HG03521 (cell line): ENCODE results near the gene CHMP4A.
A peak's percentile ranks its signal among the peaks of the same experiment; 100 is the strongest.

Source experiments
- ATAC-seq: cut with Tn5 transposase; IDR thresholded peaks from one replicate; pipeline ENCODE4 v1.9.1; 2021; ENCODE audit warnings: mild to moderate bottlenecking, moderate library complexity; ENCODE audit not compliant: unreplicated experiment

Gene CHMP4A

DNA sequence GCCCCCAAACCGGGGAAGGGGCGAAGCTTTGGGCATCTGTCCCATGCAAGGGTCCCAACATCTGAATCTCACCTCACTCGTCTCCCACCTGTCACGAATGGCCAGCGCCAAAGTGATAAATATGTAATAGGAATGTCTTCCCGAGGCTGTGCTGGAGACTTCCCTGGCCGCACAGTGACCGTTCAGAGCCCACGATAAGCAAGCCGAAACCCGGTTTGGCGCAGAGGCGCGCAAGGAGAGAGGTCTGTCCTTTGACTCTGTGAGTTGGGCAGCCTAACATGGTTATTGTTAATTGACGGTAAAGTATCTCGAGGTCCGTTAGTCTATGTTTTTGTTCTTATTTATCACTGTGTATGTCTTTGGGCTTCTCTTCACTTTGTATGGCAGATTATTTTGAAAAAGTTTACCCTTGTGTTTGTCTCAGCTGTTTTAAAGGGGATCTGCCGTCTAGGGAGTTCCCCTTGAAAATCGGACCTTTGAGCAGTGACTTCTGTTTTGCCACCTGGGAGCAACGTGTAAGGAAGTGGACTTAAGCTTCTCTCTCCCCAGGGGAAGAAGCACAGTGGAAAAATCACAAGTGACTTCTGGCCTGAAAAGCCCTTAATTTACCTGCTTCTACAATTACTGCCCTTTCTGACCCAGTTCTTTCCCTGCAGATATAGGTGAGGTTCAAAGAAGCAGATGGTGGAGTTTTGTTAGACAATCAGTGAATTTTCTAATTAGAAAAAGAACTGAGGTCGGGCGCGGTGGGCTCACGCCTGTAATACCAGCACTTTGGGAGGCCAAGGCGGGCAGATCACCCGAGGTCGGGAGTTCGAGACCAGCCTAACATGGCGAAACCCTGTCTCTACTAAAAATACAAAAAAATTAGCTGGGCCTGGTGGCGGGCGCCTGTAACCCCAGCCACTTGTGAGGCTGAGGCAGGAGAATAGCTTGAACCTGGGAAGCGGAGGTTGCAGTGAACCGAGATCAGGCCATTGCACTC is 16.9 kb downstream of the CHMP4A start:
- ATAC-seq: peak; percentile 14

DNA sequence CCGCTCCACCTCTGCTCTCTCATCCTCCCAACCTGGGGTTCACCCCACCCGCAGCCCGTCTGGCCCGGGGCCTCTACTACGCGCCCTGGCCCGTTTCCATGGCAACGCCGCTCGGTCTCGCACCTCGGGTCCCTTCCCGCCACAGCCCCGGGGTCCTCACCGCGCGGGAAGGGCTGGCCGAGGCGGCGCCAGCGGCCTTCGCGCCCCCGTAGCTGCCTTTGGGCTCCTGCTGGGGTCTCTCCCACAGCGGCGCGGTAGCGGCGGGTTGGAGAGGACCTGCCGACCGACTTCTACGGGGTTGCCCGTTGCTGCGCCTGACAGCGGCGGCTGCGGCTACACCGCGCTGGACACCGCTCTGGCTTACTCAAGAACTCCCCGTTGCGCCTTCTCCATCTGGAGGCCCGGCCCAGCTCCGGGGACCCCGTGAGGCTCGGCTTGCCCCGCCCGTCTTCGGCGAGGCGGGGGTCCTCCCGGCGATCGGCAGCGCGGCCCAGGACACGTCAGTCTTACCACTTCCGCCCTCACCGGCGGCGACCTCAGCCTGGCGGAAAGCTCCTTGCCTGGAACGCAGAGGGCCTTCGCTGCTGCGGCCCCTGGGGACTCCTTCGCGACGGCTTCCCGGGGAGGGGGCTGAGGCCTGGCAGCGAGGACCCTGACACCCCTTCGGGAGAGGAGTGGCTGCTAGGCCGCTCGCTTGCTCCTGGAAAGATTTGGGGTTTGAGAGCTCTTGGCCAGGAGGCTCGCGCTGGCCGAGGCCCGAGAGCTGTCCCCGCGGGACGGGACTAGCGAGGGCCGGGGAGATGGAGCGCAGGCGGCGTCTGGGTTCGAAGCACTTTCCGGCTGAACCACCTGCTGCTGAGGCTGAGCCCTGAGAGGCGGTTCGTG is 17.9 kb downstream of the CHMP4A start, which contains the start of gene TM9SF1:
TM9SF1 (minus strand) TSS at position 256 of the 885 bp plus-strand sequence. CDS start 422 bp downstream, outside the sequence.
- peak; percentile 76 for ATAC-seq

DNA sequence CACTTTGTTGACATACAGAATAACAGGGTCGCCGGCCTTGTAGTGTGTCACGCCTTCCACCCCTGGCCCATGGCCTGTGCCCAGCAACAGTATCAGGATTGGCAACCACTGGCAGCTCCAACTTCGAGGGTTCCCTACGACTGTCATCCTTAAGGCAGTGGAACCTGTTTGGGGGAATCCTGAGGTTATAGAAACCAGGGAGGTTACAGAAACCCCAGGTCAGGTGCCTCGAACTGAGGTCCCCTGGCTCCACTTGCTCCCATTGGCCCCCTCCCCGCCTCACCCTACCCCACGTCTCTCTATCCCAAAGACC is 18.5 kb downstream of the CHMP4A start:
- ATAC-seq: no peak

DNA sequence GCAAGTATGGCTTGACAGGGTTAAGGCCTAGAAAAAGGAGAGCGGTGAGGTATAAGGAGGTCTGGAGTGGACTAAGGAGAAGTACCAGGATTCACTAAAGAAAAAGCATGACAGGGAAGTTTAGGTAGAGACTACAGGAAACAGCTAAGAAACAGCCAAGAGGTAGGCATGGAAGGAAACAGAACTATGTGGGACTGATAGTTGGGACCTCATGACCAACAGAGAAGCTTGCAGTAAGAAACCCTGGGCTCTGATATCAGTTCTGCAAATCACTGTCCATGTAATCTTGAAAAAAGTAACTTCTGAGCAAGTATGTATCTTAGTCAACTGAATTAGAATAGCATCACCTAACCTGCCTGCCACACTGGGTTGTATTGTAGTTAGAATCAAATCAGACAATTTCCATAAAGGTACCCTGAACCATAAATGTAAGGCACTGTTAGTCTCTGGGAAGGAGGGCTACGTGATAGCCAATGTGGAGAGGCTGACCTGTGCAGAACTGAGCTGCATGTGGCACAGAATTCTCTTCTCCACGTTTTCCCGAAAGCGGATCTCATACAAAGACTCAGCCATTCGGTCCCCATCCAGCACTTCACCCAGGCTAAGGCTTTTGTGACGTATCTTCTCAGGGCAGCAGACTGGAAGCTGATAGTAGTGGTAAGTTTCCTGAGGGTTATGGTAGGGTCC is 19.0 kb downstream of the CHMP4A start:
- no peak for ATAC-seq

DNA sequence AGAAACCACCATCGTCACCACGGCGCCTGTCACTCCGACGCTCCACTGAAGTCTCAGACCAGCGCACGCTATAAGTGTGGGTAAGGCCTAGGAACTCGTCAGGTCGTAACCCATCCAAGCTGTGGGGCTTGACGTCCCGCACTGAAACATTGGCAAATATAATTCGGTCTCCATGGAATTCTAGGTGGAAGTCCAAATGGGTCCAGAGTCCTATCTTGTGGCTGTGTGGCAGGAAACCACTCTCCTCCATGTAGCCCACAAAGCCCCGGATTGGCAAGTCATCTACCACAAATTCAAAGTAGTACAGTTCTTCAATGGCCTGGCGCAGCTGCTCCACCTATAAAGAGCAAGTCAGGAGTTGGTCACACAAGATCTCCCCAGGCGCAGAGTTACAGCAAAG is 20.4 kb downstream of the CHMP4A start:
- no peak for ATAC-seq

DNA sequence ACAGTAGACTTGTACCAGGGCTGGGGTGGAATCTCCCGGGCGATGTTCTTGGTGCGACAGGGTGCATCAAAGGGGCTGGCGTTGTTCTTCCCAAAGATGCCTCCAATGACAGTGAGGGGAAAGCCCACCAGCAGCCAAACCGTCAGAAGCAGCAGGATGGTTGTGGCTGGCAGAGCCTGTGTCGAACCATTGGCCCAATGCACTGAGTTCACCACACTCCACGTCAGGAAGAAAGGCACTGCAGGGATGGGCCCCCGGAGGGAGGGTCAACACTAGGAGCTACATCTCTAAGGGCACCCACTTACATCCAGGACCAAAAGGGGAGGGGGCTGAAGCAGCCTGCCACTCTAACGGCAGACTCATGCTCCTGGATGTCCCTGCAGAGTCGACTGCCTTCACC is 22.9 kb downstream of the CHMP4A start:
- ATAC-seq: no peak

DNA sequence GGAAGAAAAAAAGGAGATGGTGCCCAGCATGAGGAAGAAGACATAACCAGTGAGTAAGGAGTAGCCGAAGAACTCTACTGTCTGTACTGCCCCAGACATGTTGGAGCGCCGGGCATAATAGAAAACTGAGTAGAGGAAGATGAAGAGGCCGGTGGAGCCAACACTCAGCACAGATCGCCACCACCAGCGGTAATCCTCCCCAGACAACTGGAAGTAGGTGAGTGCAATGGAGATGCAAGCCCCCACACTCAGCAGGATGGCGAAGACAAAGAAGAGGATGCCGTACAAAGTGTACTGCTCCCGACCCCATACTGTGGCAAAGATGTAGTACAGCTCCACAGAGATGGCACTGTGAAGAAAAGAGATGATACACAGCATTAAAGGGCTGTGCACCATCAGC is 23.8 kb downstream of the CHMP4A start:
- no peak for ATAC-seq

DNA sequence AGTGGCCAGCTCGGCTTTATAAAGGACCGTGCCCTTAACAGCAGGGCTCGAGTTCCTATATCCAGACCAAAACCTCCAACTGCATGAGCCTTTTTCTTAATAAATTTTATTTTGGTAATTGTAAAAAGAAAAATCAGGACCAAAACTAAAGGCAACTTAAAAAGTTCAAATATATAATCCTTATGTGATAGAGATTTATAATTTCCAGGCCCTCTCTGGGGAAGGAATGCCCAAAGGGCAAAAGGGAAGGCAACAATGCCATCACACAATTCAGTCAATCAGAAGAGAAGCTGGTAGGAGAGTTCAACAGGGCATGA is 24.3 kb downstream of the CHMP4A start:
- no peak for ATAC-seq

DNA sequence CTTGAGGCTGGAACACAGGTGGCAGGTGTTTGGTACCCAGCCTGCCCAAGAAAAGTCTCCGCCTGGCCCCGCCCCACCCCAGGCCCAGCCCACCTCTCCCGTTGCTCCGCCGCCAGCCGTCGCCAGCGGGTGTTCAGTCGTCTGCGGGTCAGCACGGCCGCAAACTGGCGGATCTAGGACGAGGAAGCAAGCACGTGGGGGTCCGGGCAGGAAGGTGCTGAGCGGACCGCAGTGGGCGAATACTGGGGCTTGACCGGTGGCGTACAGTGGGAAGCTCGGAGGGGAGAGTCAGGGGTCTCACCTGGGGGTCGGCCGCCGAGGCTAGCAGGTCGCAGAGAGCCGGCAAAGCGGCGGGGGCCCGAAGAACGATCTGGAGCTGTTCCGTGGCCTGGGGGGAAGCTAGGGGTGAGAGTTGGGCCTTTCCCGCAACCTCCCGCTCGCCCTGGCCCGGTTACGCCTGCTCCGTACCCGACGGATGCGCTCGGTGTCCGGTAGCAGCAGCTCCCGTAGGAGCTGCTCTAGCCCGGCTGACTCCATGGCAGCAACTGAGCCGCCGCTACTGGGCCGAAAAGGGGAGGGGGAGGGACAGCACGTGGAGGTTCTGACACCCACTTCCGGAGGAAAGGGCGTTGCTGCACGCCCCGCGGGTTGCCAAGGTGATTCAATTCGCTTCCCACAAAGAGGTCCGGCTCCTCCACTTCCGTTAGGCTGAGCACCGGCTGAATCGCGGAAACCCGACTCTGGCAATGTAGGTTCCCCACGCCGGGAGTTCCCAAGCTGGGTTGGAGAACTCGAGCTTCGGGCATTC is 24.8 kb downstream of the CHMP4A start, which contains the start of gene IPO4:
IPO4 (minus strand) TSS at position 566 of the 808 bp plus-strand sequence; CDS start at position 537, 29 bp downstream.
- ATAC-seq: peak; percentile 87

DNA sequence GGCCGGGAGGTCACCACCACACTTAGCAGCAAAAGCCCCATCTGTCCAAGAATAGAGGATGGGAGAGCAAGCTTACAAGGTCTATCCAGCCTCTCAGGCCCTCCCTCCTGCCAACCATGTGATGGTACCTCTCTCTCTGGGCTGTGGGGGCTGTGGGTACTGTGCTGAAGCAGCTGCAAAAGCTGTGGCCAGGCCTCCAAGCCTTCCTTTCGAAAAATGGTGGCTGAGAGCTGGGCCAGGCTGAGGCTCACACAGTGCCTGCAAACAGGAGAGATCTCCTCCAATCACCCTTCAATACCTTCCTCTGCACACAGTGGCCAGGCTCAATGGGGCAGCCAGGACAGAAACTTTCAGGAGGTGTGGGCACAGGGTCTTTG is 25.8 kb downstream of the CHMP4A start:
- no peak for ATAC-seq

DNA sequence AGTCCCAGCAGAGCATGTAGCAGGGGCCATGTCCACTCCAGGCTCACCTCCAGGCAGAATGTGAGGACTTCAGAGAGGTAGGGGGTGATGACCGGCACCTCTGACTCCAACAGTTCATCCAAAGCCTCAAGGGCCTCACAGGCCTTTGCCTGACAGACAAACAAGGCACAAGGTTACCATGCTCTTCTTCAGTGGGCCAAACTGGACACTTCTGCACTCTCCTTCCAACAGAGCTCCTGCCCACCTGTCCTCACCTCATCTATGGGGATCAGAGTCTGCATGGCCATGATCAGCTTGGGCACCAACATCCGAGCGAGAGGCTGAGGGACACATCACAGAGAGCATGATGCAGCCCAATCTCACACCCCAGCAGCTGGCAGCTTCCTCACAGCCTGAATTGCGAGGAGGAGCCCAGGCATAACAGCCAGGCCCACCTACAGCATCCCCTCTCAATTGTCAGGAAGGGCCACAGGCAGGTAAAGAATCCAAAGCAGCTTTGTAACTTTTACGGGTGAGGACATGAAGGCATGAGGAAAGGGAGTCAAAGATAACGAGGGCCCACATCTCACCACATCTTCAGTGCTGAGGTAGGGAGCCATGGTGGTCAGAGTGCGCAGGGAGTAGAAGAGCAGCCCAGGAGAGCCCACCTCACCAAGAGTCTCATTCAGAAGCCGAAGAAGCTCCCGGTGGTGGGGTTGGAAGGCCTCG is 26.3 kb downstream of the CHMP4A start:
- ATAC-seq: no peak

DNA sequence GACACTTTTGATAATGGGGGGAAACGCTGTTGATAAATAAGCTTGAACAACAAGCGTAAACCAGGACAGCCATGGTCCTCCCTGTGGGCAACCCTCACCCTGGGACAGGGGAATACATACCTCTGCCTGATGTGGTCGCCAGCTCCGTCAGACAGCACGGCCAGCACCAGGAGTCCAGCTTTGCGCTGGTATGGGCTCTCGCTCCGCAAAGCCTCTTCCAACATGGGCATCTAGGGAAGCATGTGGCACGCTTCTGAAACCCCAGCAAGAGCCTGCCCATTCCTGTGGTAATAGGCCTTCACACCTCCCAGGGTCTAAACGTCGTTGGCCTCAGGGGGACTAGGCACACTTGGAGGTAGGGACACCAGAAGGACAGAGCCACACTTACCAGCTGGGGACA is 27.5 kb downstream of the CHMP4A start:
- ATAC-seq: no peak

DNA sequence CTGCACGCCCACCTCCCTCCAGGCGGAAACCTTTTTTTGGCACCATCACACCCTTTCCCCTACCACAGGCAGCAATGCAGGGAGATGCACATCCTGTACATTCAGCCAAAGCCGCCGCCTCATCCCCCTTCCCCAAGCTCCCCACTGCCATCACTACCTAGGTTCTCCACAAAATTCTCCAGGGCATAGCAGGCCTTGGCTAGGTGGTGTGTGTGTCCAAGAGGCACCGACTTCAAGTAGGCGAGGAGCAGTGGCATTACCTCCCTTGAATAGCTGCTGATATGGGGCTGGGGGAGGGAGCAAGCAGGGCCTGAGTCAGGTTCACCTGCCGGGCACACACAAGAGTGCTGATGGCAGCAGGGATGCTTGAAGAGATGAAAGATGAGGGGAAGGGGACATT is 28.3 kb downstream of the CHMP4A start:
- ATAC-seq: no peak

DNA sequence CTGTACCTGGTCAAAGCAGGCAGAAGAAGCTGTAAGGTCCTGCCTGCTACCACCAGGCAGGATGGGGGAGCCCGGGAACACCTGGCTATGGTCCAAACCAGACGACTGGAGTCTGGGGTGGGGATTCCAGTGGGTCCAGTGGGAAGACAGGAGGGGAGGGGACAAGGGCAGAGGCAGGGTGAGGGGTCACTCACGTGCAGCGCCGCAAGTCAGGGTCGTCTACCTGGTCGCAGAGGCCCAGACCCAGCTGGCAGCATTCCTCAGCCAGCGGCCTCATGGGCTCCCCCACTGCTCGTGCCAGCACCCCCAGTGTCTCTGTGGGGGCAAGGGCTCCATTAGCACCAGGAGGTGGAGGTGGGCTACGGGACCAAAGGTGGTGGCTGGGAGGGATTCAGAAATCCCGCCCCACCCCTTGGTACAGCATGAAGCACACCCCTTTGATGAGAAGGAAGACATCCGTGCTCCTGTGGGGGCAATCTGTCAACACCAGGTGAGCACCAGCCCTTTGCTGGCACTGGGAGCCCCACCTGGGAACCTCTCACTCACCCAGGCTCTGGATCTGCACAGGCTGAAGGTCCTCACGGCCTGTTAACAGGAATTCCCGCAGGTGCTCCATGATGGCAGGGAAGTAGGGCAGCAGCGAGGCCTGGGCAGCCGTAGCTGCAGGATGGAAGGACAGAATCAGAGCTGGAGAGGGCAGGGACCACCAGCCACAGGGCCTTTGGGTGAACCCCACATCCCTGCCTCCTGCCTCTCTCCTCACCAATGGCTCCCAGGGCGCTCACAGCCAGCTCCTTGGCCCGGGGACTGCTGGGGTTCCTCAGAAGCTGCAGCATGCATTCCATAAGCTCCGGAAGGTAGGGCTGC is 29.0 kb downstream of the CHMP4A start:
- ATAC-seq: no peak

DNA sequence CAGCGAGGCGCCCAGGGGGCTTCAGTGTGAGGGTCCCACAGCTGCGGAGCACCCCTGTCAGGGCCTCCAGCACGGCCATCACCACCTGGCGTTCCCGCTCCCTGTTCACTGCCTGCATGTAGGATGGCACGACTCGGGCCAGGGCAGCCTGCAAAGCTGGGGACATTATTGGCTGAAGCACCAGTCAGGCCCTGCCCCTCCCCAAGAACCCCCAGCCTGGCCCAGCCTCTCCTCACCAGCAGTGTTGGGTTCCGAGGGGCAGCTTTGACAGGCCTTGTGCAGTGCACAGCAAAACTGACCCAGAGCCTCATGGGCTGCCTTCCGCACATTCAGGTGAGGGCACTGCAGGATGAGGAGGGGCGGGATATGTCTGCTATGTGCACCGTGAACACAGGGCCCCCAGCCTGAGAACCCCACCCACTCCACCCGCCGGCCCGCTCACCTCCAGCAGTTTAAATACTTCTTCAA is 30.2 kb downstream of the CHMP4A start:
- no peak for ATAC-seq

DNA sequence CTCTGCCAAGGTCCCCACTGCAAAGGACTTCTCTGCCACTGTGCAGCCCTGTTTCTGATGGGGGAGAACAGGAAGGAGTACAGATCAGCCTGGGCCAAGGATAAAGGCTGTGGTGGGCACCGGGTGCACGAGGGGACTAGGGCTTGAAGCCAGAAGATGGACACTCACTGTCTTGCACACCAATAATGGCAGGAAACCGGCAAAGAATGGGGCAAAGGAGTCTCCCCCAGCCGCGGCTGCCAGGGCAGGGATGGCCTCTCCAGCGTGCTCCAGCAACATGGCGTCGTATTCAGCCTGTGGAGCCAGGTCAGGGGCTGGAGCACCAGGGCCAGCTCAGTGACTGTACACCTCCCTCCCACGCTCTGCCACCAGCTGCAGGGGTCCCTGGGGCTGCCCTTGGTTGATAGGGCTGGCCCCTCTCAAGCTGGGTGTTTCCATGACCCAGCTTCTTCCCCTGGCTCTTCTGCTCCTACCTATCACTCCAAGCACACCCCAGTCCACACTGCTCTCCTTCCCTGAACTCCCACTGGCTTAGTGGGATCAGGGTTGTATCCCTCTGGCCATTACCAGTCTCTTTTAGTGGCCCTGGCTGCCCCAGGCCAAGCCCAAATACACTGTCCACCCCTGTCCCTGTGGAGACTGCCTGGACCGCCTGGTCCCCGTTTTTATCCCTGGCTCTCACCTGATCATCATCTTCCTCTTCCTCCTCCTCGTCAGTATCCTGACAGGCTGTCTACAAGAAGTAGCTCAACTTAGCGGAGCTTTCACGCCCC is 31.0 kb downstream of the CHMP4A start:
- ATAC-seq: no peak

DNA sequence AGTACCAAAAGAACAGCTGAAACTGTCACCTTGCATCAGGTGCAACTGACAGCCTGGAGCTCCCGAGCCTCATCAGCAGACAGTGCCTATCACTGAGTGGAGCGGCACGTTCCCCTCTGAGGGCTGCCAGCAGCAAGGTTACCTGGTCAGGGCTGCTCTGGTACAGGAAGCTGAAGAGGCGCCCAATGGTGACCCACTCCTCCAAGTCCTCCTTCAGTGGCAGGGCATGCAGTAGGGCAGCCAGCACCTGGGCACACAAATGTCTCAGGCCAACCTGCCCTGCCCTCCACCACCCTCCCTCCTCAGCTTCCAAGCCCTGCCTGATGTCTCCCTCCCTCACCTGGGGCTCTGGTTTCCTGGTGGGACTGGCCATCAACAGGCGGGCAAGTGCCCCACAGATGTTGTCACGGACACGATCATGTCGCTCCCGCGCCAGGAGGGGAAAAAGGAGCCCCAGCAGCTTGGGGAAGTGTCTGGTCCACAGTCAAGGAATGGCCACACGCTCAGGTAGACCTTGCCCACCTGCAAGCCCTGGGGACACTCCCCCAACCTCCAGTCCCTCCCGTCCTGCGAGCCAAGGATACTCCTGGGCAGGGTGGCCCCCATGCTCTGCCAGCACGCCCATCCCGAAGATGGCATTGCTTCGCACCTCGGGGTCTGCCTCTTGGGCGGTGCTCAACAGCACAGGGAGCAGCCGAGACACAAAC is 31.8 kb downstream of the CHMP4A start:
- no peak for ATAC-seq
